SK-N-MC (cell line): ENCODE results near the gene RBM19.

Experiments
- EZH2 ChIP-seq: fragments of 200-600 bp; sonication (generic); IDR thresholded peaks from one replicate; pipeline ENCODE4 v1.6.1; 2017; ENCODE audit warnings: antibody characterized with exemption
- POLR2AphosphoS5 ChIP-seq: IDR thresholded peaks from 2 replicates; pipeline ENCODE4 v1.6.1; 2012; ENCODE audit warnings: mild to moderate bottlenecking, low read depth, low read length, borderline replicate concordance

DNA sequence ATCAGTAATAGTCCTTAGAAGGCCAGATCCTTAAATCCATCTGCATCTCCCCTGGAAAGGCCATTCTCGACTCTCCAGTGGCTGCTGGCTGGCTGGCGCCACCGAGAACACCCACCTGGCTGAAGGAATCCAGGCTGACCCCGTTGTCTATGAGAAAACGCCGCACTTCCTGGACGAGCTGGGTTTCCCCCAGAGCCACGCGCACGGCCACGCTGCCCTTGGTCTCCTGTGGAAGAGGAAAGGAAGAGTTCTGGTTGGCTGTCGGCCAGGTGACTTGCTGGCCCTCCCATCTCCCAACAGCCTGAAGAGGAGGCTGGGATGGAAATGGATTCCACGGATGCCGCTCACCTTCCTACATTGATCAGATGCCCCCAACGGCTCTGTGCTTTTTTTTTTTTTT, 23.9 kb downstream of the RBM19 start:
- TF ChIP-seq POLR2AphosphoS5 = no peak
- TF ChIP-seq EZH2 = no peak
